Neural cell (in vitro differentiated cells): ENCODE measurements around the gene MAP4K5. TPM values are rescaled to one million over a fixed set of nuclear protein-coding genes. Genes with fewer than 3 reads are reported as not detected.

ENCODE experiments used
- H2AFZ ChIP-seq: fragments of 200-600, 300-800 bp; sonication (generic), shearing (Covaris generic); 2 replicates; pipeline ENCODE4 v1.6.0; 2014; ENCODE audit warnings: low read depth, mild to moderate bottlenecking, antibody characterized with exemption, low read length, moderate library complexity
- H3F3A ChIP-seq: fragments of 200-600 bp; shearing (Covaris generic); 2 replicates; pipeline ENCODE4 v1.6.1; 2016; ENCODE audit warnings: mild to moderate bottlenecking, moderate library complexity, mixed read lengths, antibody characterized with exemption, low read length; ENCODE audit not compliant: insufficient read depth, poor library complexity, severe bottlenecking
- H3K27ac ChIP-seq: fragments of 200-600, 300-800 bp; sonication (generic), shearing (Covaris generic); 2 replicates; pipeline ENCODE4 v1.5.1; 2014; ENCODE audit warnings: mild to moderate bottlenecking, low read length, moderate library complexity
- H3K27me3 ChIP-seq: fragments of 300-800, 200-600 bp; sonication (generic), shearing (Covaris generic); 2 replicates; pipeline ENCODE4 v1.6.0; 2014; ENCODE audit warnings: mild to moderate bottlenecking, low read depth, low read length, moderate library complexity; ENCODE audit not compliant: insufficient read depth
- H3K36me3 ChIP-seq: fragments of 300-800, 200-600 bp; sonication (generic), shearing (Covaris generic); 2 replicates; pipeline ENCODE4 v1.5.1; 2014; ENCODE audit warnings: mild to moderate bottlenecking, antibody characterized with exemption, low read length, moderate library complexity; ENCODE audit not compliant: insufficient read depth
- H3K4me2 ChIP-seq: fragments of 300-800, 200-600 bp; sonication (generic), shearing (Covaris generic); 2 replicates; pipeline ENCODE4 v1.6.0; 2014; ENCODE audit warnings: mild to moderate bottlenecking, low read length
- H3K4me3 ChIP-seq: fragments of 300-800, 200-600 bp; sonication (generic), shearing (Covaris generic); 2 replicates; pipeline ENCODE4 v1.5.1; 2014; ENCODE audit warnings: mild to moderate bottlenecking, low read length, moderate library complexity
- H3K79me2 ChIP-seq: fragments of 200-600 bp; shearing (Covaris generic); replicated peaks from 2 replicates; pipeline ENCODE4 v1.6.0; 2014; ENCODE audit warnings: mild to moderate bottlenecking, low read length, moderate library complexity; ENCODE audit not compliant: insufficient read depth
- H3K9ac ChIP-seq: fragments of 300-800, 200-600 bp; sonication (generic), shearing (Covaris generic); 2 replicates; pipeline ENCODE4 v1.6.1; 2016; ENCODE audit warnings: mild to moderate bottlenecking, low read length, mixed read lengths
- H3K9me2 ChIP-seq: fragments of 200-600 bp; shearing (Covaris generic); 2 replicates; pipeline ENCODE4 v1.6.1; 2016; ENCODE audit warnings: mild to moderate bottlenecking, low read length, mixed read lengths; ENCODE audit not compliant: insufficient read depth
- H3K9me3 ChIP-seq: fragments of 200-600, 300-800 bp; sonication (generic), shearing (Covaris generic); 2 replicates; pipeline ENCODE4 v1.6.1; 2016; ENCODE audit warnings: mild to moderate bottlenecking, mixed run types, low read length, moderate library complexity, mixed read lengths
- H4K20me1 ChIP-seq: fragments of 200-600 bp; shearing (Covaris generic); 2 replicates; pipeline ENCODE4 v1.6.1; 2016; ENCODE audit warnings: mild to moderate bottlenecking, mixed run types; ENCODE audit not compliant: insufficient read depth
- EP300 ChIP-seq: fragments of 450-650 bp; conservative IDR thresholded peaks from 2 replicates; pipeline ENCODE4 v1.6.1; 2014; ENCODE audit warnings: antibody characterized with exemption, mild to moderate bottlenecking, moderate library complexity; ENCODE audit not compliant: poor library complexity, severe bottlenecking
- EZH2 ChIP-seq: fragments of 200-600, 300-800 bp; shearing (Covaris generic), sonication (generic); IDR thresholded peaks from 2 replicates; pipeline ENCODE4 v1.6.1; 2014; ENCODE audit warnings: antibody characterized with exemption, low read length, borderline replicate concordance, mild to moderate bottlenecking; ENCODE audit not compliant: insufficient read depth, poor library complexity, severe bottlenecking
- MXI1 ChIP-seq: fragments of 450-650 bp; conservative IDR thresholded peaks from 2 replicates; pipeline ENCODE4 v1.6.1; 2014; ENCODE audit warnings: antibody characterized with exemption, mild to moderate bottlenecking; ENCODE audit not compliant: poor library complexity, severe bottlenecking
- POLR2AphosphoS5 ChIP-seq: IDR thresholded peaks from 2 replicates; pipeline ENCODE4 v1.6.1; 2012
- RAD21 ChIP-seq: fragments of 450-650 bp; conservative IDR thresholded peaks from 2 replicates; pipeline ENCODE4 v1.6.1; 2014; ENCODE audit warnings: antibody characterized with exemption, mild to moderate bottlenecking, moderate library complexity
- SMC3 ChIP-seq: fragments of 450-650 bp; conservative IDR thresholded peaks from 2 replicates; pipeline ENCODE4 v1.6.1; 2014; ENCODE audit warnings: antibody characterized with exemption, mild to moderate bottlenecking, moderate library complexity; ENCODE audit not compliant: poor library complexity
- TAF1 ChIP-seq: IDR thresholded peaks from 2 replicates; pipeline ENCODE4 v1.6.1; 2012; ENCODE audit warnings: low read depth
- polyA plus RNA-seq: library from polyadenylated mRNA; depleted of rRNA; stranded (reverse); fragments of >200 nt; gene quantifications from 2 replicates; pipeline ENCODE4 v1.2.3, GENCODE V29; 2014
- TF ChIP-seq, protein P1 (sequence below): IDR thresholded peaks from 2 replicates; pipeline ENCODE4 v1.6.1; 2012; ENCODE audit warnings: borderline replicate concordance
- TF ChIP-seq, protein P2 (sequence below): fragments of 450-650 bp; IDR thresholded peaks from 2 replicates; pipeline ENCODE4 v1.5.1; 2014; ENCODE audit warnings: antibody characterized with exemption, mild to moderate bottlenecking, moderate library complexity; ENCODE audit not compliant: poor library complexity, severe bottlenecking

MAP4K5 gene
- polyA plus RNA-seq, 1 donor from 2014 or later = 148 TPM

DNA sequence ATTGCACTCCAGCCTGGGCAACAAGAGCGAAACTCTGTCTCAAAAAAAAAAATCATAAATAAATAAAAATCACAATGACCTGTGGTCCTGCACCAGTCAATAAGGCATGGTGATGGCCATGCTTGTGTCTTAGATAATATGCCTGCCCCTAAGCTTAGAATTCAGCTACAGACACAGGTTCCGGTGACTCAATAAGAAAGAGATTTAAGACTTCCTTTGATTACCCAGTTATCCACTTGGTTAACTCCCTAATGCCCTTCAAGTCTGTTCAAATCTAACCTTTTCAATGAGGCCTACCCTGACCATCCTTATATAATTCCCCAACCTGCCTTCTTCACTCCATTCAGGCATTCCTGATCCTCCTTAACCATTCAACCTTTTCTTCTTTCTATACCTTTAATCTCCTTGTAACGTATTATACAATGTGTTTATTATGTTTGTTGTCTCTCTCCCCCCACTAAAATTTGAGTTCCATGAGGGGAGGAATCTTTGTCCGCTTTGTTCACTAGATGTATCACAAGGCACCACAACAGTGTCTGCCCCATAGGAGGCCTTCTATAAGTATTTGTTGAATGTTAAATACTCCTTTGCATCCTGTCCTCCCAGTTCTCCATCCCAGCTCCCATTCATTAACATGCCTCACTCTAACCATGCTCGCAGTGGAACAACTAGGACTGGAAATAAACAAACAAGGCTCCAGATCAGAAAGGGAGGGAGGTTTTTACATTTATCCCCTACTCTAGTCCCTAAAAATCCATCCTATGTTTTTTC, 8.9 kb downstream of the MAP4K5 start:
- H3K79me2 ChIP-seq = peaks cover 92% of the 10 kb centered on the region
- H3K4me2 ChIP-seq = no peak overlapping the region
- no peaks in the 10 kb centered on the region for H3K9me3 ChIP-seq
- H4K20me1 ChIP-seq = no peaks in the 10 kb centered on the region
- H3K27ac ChIP-seq = no peak overlapping the region
- no peak overlapping the region for H2AFZ ChIP-seq
- H3K9me2 ChIP-seq = no peaks in the 10 kb centered on the region
- no peaks in the 10 kb centered on the region for H3K36me3 ChIP-seq
- H3K4me3 ChIP-seq = no peak overlapping the region
- H3K27me3 ChIP-seq = no peaks in the 10 kb centered on the region
- H3F3A ChIP-seq = no peaks in the 10 kb centered on the region
- TF ChIP-seq MXI1 (no peak), POLR2AphosphoS5 (no peak), EP300 (no peak), SMC3 (no peak), EZH2 (no peak), TAF1 (no peak), RAD21 (no peak)
- TF ChIP-seq, protein P1, sequence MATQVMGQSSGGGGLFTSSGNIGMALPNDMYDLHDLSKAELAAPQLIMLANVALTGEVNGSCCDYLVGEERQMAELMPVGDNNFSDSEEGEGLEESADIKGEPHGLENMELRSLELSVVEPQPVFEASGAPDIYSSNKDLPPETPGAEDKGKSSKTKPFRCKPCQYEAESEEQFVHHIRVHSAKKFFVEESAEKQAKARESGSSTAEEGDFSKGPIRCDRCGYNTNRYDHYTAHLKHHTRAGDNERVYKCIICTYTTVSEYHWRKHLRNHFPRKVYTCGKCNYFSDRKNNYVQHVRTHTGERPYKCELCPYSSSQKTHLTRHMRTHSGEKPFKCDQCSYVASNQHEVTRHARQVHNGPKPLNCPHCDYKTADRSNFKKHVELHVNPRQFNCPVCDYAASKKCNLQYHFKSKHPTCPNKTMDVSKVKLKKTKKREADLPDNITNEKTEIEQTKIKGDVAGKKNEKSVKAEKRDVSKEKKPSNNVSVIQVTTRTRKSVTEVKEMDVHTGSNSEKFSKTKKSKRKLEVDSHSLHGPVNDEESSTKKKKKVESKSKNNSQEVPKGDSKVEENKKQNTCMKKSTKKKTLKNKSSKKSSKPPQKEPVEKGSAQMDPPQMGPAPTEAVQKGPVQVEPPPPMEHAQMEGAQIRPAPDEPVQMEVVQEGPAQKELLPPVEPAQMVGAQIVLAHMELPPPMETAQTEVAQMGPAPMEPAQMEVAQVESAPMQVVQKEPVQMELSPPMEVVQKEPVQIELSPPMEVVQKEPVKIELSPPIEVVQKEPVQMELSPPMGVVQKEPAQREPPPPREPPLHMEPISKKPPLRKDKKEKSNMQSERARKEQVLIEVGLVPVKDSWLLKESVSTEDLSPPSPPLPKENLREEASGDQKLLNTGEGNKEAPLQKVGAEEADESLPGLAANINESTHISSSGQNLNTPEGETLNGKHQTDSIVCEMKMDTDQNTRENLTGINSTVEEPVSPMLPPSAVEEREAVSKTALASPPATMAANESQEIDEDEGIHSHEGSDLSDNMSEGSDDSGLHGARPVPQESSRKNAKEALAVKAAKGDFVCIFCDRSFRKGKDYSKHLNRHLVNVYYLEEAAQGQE = no peak
- TF ChIP-seq, protein P2, sequence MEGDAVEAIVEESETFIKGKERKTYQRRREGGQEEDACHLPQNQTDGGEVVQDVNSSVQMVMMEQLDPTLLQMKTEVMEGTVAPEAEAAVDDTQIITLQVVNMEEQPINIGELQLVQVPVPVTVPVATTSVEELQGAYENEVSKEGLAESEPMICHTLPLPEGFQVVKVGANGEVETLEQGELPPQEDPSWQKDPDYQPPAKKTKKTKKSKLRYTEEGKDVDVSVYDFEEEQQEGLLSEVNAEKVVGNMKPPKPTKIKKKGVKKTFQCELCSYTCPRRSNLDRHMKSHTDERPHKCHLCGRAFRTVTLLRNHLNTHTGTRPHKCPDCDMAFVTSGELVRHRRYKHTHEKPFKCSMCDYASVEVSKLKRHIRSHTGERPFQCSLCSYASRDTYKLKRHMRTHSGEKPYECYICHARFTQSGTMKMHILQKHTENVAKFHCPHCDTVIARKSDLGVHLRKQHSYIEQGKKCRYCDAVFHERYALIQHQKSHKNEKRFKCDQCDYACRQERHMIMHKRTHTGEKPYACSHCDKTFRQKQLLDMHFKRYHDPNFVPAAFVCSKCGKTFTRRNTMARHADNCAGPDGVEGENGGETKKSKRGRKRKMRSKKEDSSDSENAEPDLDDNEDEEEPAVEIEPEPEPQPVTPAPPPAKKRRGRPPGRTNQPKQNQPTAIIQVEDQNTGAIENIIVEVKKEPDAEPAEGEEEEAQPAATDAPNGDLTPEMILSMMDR = no peak
- H3K9ac ChIP-seq = no peak overlapping the region

DNA sequence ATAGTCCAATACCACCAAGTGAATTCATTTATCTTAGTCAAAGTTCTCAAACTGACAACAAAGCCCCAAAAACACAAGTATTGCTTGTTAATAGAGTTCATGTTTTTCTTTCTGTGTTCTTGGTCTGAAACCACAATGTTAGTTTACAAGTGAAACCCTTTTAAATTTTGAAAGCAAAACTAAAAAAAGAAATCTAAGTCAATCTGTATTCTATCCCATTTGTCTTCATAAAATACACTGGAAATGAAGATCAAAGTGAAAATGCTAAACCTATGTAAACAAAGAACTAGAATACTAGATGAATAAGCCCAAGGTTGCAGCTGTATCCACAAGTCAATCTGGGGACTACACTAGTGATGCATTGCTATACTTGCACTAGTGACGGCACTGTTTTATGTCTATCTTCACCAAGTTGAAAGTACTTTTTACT, 10.4 kb downstream of the MAP4K5 start:
- no peaks in the 10 kb centered on the region for H3K9me2 ChIP-seq
- TF ChIP-seq, protein P2 = no peak
- H3K4me3 ChIP-seq = no peak overlapping the region
- no peak overlapping the region for H3K9ac ChIP-seq
- no peak overlapping the region for H3K4me2 ChIP-seq
- H3K79me2 ChIP-seq = peaks cover 87% of the 10 kb centered on the region
- no peaks in the 10 kb centered on the region for H4K20me1 ChIP-seq
- no peaks in the 10 kb centered on the region for H3K9me3 ChIP-seq
- H3K27me3 ChIP-seq = no peaks in the 10 kb centered on the region
- no peaks in the 10 kb centered on the region for H3K36me3 ChIP-seq
- no peak overlapping the region for H2AFZ ChIP-seq
- H3K27ac ChIP-seq = no peak overlapping the region
- H3F3A ChIP-seq = no peaks in the 10 kb centered on the region
